GM23248 (cell line): ENCODE measurements around the gene NLGN2.
"Not testable (repeated sequence)": the region's sequence is repeated elsewhere in the genome, so short reads cannot be mapped to it uniquely, and the experiment has no call there.

Experiments used
- EZH2 ChIP-seq: fragments of 200-600 bp; sonication (generic); IDR thresholded peaks from 2 replicates; pipeline ENCODE4 v1.6.1; 2018; ENCODE audit warnings: antibody characterized with exemption, mild to moderate bottlenecking; ENCODE audit not compliant: insufficient read depth, poor library complexity, severe bottlenecking
- EZH2phosphoT487 ChIP-seq: fragments of 200-600 bp; sonication (generic); IDR thresholded peaks from 2 replicates; pipeline ENCODE4 v1.6.1; 2018; ENCODE audit warnings: antibody characterized with exemption, moderate library complexity, mild to moderate bottlenecking, low read depth; ENCODE audit not compliant: insufficient read depth

- not testable (repeated sequence) for TF ChIP-seq EZH2, EZH2phosphoT487
Measured at GRCh38 chr17:7368599-7368994, 39.0 kb upstream of the NLGN2 start.
